HK-2 (cell line): ENCODE data around the gene VPS37C.

Experiments
- DNase-seq: peaks from one replicate; pipeline ENCODE4 v3.0.0-alpha.2; 2018; ENCODE audit not compliant: unreplicated experiment

VPS37C gene

GRCh38 chr11:61154528-61154927, 6.7 kb downstream of the VPS37C start:
- DNase-seq, result no peak

GRCh38 chr11:61153593-61154095, 7.6 kb downstream of the VPS37C start:
- no peak for DNase-seq

- no peak for DNase-seq
Measured at GRCh38 chr11:61152816-61153592, 8.2 kb downstream of the VPS37C start.

GRCh38 chr11:61151545-61152252, 9.5 kb downstream of the VPS37C start:
- DNase-seq, result no peak

- DNase-seq, result no peak
Measured at GRCh38 chr11:61150706-61151544, 10.3 kb downstream of the VPS37C start.

- no peak for DNase-seq
Measured at GRCh38 chr11:61149624-61150615, 11.3 kb downstream of the VPS37C start.

- DNase-seq, result no peak
Measured at GRCh38 chr11:61147791-61148620, 13.2 kb downstream of the VPS37C start.

- DNase-seq, result no peak
Measured at GRCh38 chr11:61147271-61147670, 14.0 kb downstream of the VPS37C start.

GRCh38 chr11:61146416-61146815, 14.8 kb downstream of the VPS37C start:
- no peak for DNase-seq

GRCh38 chr11:61145228-61146005, 15.8 kb downstream of the VPS37C start:
- DNase-seq, result no peak

GRCh38 chr11:61144511-61145179, 16.6 kb downstream of the VPS37C start:
- DNase-seq, result no peak

- no peak for DNase-seq
Measured at GRCh38 chr11:61142424-61142823, 18.8 kb downstream of the VPS37C start.

GRCh38 chr11:61141601-61142028, 19.6 kb downstream of the VPS37C start:
- DNase-seq, result no peak

- no peak for DNase-seq
Measured at GRCh38 chr11:61140416-61140815, 20.8 kb downstream of the VPS37C start.

GRCh38 chr11:61139387-61139786, 21.8 kb downstream of the VPS37C start:
- no peak for DNase-seq

- DNase-seq, result no peak
Measured at GRCh38 chr11:61138935-61139334, 22.3 kb downstream of the VPS37C start.

- DNase-seq, result no peak
Measured at GRCh38 chr11:61134801-61135257, 26.4 kb downstream of the VPS37C start.

- no peak for DNase-seq
Measured at GRCh38 chr11:61133956-61134662, 27.1 kb downstream of the VPS37C start.
